ENCODE data around the gene HOMER3.

- TF ChIP-seq HDAC2 (IDR thresholded peaks at IDR 0.05) (no peak), ZNF217 (IDR thresholded peaks at IDR 0.05) (no peak), POLR2A (IDR thresholded peaks at IDR 0.05; ENCODE audit: low read depth, low read length) (no peak), SPI1 (IDR thresholded peaks at IDR 0.05; ENCODE audit: borderline replicate concordance, insufficient read depth, low read depth, low read length) (no peak), CHD2 (IDR thresholded peaks at IDR 0.05; ENCODE audit: borderline replicate concordance, low read depth, low read length) (no peak)
- TF ChIP-seq, protein P1, sequence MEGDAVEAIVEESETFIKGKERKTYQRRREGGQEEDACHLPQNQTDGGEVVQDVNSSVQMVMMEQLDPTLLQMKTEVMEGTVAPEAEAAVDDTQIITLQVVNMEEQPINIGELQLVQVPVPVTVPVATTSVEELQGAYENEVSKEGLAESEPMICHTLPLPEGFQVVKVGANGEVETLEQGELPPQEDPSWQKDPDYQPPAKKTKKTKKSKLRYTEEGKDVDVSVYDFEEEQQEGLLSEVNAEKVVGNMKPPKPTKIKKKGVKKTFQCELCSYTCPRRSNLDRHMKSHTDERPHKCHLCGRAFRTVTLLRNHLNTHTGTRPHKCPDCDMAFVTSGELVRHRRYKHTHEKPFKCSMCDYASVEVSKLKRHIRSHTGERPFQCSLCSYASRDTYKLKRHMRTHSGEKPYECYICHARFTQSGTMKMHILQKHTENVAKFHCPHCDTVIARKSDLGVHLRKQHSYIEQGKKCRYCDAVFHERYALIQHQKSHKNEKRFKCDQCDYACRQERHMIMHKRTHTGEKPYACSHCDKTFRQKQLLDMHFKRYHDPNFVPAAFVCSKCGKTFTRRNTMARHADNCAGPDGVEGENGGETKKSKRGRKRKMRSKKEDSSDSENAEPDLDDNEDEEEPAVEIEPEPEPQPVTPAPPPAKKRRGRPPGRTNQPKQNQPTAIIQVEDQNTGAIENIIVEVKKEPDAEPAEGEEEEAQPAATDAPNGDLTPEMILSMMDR (IDR thresholded peaks at IDR 0.05 in 2 of 3, conservative IDR thresholded peaks at IDR 0.05 in 1 of 3; ENCODE audit: control insufficient read depth in 2 of 3, extremely low read depth in 1 of 3, insufficient read depth in 1 of 3, low read depth in 3 of 3, low read length in 3 of 3), result no peak
- TF ChIP-seq, protein P2, sequence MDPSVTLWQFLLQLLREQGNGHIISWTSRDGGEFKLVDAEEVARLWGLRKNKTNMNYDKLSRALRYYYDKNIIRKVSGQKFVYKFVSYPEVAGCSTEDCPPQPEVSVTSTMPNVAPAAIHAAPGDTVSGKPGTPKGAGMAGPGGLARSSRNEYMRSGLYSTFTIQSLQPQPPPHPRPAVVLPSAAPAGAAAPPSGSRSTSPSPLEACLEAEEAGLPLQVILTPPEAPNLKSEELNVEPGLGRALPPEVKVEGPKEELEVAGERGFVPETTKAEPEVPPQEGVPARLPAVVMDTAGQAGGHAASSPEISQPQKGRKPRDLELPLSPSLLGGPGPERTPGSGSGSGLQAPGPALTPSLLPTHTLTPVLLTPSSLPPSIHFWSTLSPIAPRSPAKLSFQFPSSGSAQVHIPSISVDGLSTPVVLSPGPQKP (IDR thresholded peaks at IDR 0.05; ENCODE audit: low read depth, low read length), result no peak
These were observed 54.0 kb downstream of the HOMER3 start for GRCh38 chr19:18886972-18887371.

Measured in GM12878 (cell line).